IPS DF 6.9 (cell line): Measurements from ENCODE around the gene LHX6.

ENCODE experiments used
- DNase-seq: peaks from one replicate; pipeline ENCODE4 v3.0.0-alpha.2; 2013; ENCODE audit warnings: low read depth, low spot score
- H3K27ac ChIP-seq: one replicate; pipeline ENCODE4 v1.5.1; 2013; ENCODE audit warnings: low read length, control low read depth
- H3K27me3 ChIP-seq: 2 replicates; pipeline ENCODE4 v1.6.1; 2013; ENCODE audit warnings: mild to moderate bottlenecking, low read length; ENCODE audit not compliant: control insufficient read depth, insufficient read depth
- H3K36me3 ChIP-seq: 2 replicates; pipeline ENCODE4 v1.6.1; 2013; ENCODE audit warnings: low read length; ENCODE audit not compliant: control insufficient read depth, insufficient read depth
- H3K4me1 ChIP-seq: 2 replicates; pipeline ENCODE4 v1.6.1; 2013; ENCODE audit warnings: low read length; ENCODE audit not compliant: control insufficient read depth, insufficient read depth
- H3K4me3 ChIP-seq: 2 replicates; pipeline ENCODE4 v1.5.1; 2013; ENCODE audit warnings: mild to moderate bottlenecking, low read length
- H3K9me3 ChIP-seq: 2 replicates; pipeline ENCODE4 v1.6.1; 2013; ENCODE audit warnings: low read length, inconsistent platforms; ENCODE audit not compliant: control insufficient read depth, insufficient read depth
- WGBS: extraction: QIAGEN DNeasy Blood & Tissue Kit; methylation state at CpG from one replicate; pipeline ENCODE4 v1.1.7; 2013; ENCODE audit warnings: mixed read lengths, missing lambda C conversion rate; ENCODE audit not compliant: insufficient read length, insufficient coverage; 5-methylcytosine and 5-hydroxymethylcytosine counted together

Gene LHX6

GRCh38 chr9:122236681-122237080, 7.9 kb upstream of the LHX6 start:
- no peaks in the 10 kb centered on the region; the same call in 1 of the 2 replicates for H3K36me3 ChIP-seq
- no peak overlapping the region for H3K27ac ChIP-seq
- no peaks in the 10 kb centered on the region for H3K9me3 ChIP-seq
- H3K27me3 ChIP-seq = no peaks in the 10 kb centered on the region; the same call in 1 of the 2 replicates
- DNase-seq = no peak
- H3K4me1 ChIP-seq = no peaks in the 10 kb centered on the region
- no peak overlapping the region for H3K4me3 ChIP-seq
- WGBS = no CpG with 5 or more reads among the region's 10 CpGs

- Histone ChIP-seq H3K27ac (no peak overlapping the region), H3K4me3 (no peak overlapping the region), H3K36me3 (no peaks in the 10 kb centered on the region), H3K9me3 (no peaks in the 10 kb centered on the region), H3K27me3 (peaks cover 21% of the 10 kb centered on the region), H3K4me1 (no peaks in the 10 kb centered on the region)
- no CpG with 5 or more reads among the region's 7 CpGs for WGBS
- DNase-seq = no peak
Observed at GRCh38 chr9:122234022-122234748, 5.4 kb upstream of the LHX6 start.

GRCh38 chr9:122232796-122233306, 4.1 kb upstream of the LHX6 start:
- no peak overlapping the region for H3K4me3 ChIP-seq
- H3K27me3 ChIP-seq = peaks cover 32% of the 10 kb centered on the region
- no peaks in the 10 kb centered on the region for H3K36me3 ChIP-seq
- H3K27ac ChIP-seq = no peak overlapping the region
- DNase-seq = no peak
- WGBS = no CpG with 5 or more reads among the region's 6 CpGs
- H3K4me1 ChIP-seq = no peaks in the 10 kb centered on the region; the same call in 1 of the 2 replicates
- H3K9me3 ChIP-seq = no peaks in the 10 kb centered on the region

GRCh38 chr9:122229485-122229837, 704 bp upstream of the LHX6 start:
- H3K4me3 ChIP-seq = no peak overlapping the region
- no peaks in the 10 kb centered on the region for H3K36me3 ChIP-seq
- peaks cover 5% of the 10 kb centered on the region; the same call in 1 of the 2 replicates for H3K4me1 ChIP-seq
- H3K9me3 ChIP-seq = no peaks in the 10 kb centered on the region
- no peak overlapping the region for H3K27ac ChIP-seq
- peaks cover 63% of the 10 kb centered on the region for H3K27me3 ChIP-seq
- no CpG with 5 or more reads among the region's 4 CpGs for WGBS
- DNase-seq = no peak

- no CpG with 5 or more reads among the region's 38 CpGs for WGBS
- DNase-seq = no peak
- H3K27ac ChIP-seq = no peak overlapping the region
- H3K9me3 ChIP-seq = no peaks in the 10 kb centered on the region
- no peaks in the 10 kb centered on the region for H3K36me3 ChIP-seq
- H3K27me3 ChIP-seq = peaks cover 76% of the 10 kb centered on the region
- peaks cover 5% of the 10 kb centered on the region; the same call in 1 of the 2 replicates for H3K4me1 ChIP-seq
- peak overlapping the region; percentile 33; the same call in 1 of the 2 replicates for H3K4me3 ChIP-seq
Observed at GRCh38 chr9:122228191-122228567, 578 bp downstream of the LHX6 start.

- Histone ChIP-seq H3K27ac (no peak overlapping the region), H3K9me3 (no peaks in the 10 kb centered on the region), H3K4me3 (no peak overlapping the region), H3K4me1 (peaks cover 5% of the 10 kb centered on the region; the same call in 1 of the 2 replicates), H3K27me3 (peaks cover 82% of the 10 kb centered on the region), H3K36me3 (no peaks in the 10 kb centered on the region)
- no peak for DNase-seq
- no CpG with 5 or more reads among the region's 10 CpGs for WGBS
Observed at GRCh38 chr9:122227575-122227900, 1.2 kb downstream of the LHX6 start.

GRCh38 chr9:122226758-122227574, 1.8 kb downstream of the LHX6 start:
- no peaks in the 10 kb centered on the region for H3K36me3 ChIP-seq
- H3K9me3 ChIP-seq = no peaks in the 10 kb centered on the region
- peaks cover 88% of the 10 kb centered on the region for H3K27me3 ChIP-seq
- no peak for DNase-seq
- peaks cover 5% of the 10 kb centered on the region; the same call in 1 of the 2 replicates for H3K4me1 ChIP-seq
- WGBS = no CpG with 5 or more reads among the region's 59 CpGs
- H3K27ac ChIP-seq = no peak overlapping the region
- no peak overlapping the region for H3K4me3 ChIP-seq

- peaks cover 5% of the 10 kb centered on the region; the same call in 1 of the 2 replicates for H3K4me1 ChIP-seq
- peaks cover 93% of the 10 kb centered on the region for H3K27me3 ChIP-seq
- no peak overlapping the region for H3K27ac ChIP-seq
- no peak for DNase-seq
- no peaks in the 10 kb centered on the region for H3K9me3 ChIP-seq
- no CpG with 5 or more reads among the region's 51 CpGs for WGBS
- no peaks in the 10 kb centered on the region for H3K36me3 ChIP-seq
- no peak overlapping the region; the same call in 1 of the 2 replicates for H3K4me3 ChIP-seq
Observed at GRCh38 chr9:122226142-122226757, 2.5 kb downstream of the LHX6 start.

GRCh38 chr9:122225312-122226141, 3.2 kb downstream of the LHX6 start:
- H3K36me3 ChIP-seq = no peaks in the 10 kb centered on the region
- no peak overlapping the region for H3K27ac ChIP-seq
- peaks cover 7% of the 10 kb centered on the region for H3K4me1 ChIP-seq
- no peak for DNase-seq
- H3K9me3 ChIP-seq = no peaks in the 10 kb centered on the region
- WGBS = no CpG with 5 or more reads among the region's 51 CpGs
- H3K27me3 ChIP-seq = peaks cover 91% of the 10 kb centered on the region
- no peak overlapping the region; the same call in 1 of the 2 replicates for H3K4me3 ChIP-seq

- H3K27me3 ChIP-seq = peaks cover 93% of the 10 kb centered on the region
- no CpG with 5 or more reads among the region's 5 CpGs for WGBS
Observed at GRCh38 chr9:122223435-122223834, 5.3 kb downstream of the LHX6 start.

More at GRCh38 chr9:122223435-122223834, 5.3 kb downstream of the LHX6 start:
- peaks cover 11% of the 10 kb centered on the region for H3K4me1 ChIP-seq
- H3K27ac ChIP-seq = no peak overlapping the region
- H3K4me3 ChIP-seq = no peak overlapping the region
- no peaks in the 10 kb centered on the region for H3K9me3 ChIP-seq
- DNase-seq = no peak
- no peaks in the 10 kb centered on the region for H3K36me3 ChIP-seq
